Stimulated activated naive CD8-positive, alpha-beta T cell treated with anti-CD3 and anti-CD28 coated beads, Interleukin-15, Interleukin-2, amounts not matched to agents 100 U/mL and 50 U/mL, for 24 hours (primary cell): ENCODE measurements around the gene COL9A3.

Source experiments
- ATAC-seq: fragments of 150-1000 bp; cut with Tn5 transposase; one replicate; pipeline ENCODE4 v1.10.0; 2021
- DNase-seq: peaks from one replicate; pipeline ENCODE4 v3.0.0; 2021

The COL9A3 gene

GRCh38 chr20:62778601-62779416 is 38.0 kb upstream of the COL9A3 start:
- ATAC-seq (no peak), DNase-seq (no peak)

GRCh38 chr20:62779417-62779685 is 37.5 kb upstream of the COL9A3 start:
- ATAC-seq (no peak), DNase-seq (no peak)

- ATAC-seq (no peak), DNase-seq (no peak)
Observed at GRCh38 chr20:62780204-62780603, 36.6 kb upstream of the COL9A3 start.

- DNase-seq (no peak), ATAC-seq (no peak)
Observed at GRCh38 chr20:62780696-62781095, 36.2 kb upstream of the COL9A3 start.

GRCh38 chr20:62782149-62782892 is 34.5 kb upstream of the COL9A3 start:
- ATAC-seq (no peak), DNase-seq (no peak)

GRCh38 chr20:62782893-62783278 is 34.0 kb upstream of the COL9A3 start:
- DNase-seq (no peak), ATAC-seq (no peak)

GRCh38 chr20:62784497-62784896 is 32.4 kb upstream of the COL9A3 start:
- ATAC-seq (no peak), DNase-seq (no peak)

- no peak for ATAC-seq
- no peak for DNase-seq
Observed at GRCh38 chr20:62785393-62785792, 31.5 kb upstream of the COL9A3 start.

- DNase-seq, result no peak
- ATAC-seq, result no peak
Observed at GRCh38 chr20:62786157-62786556, 30.7 kb upstream of the COL9A3 start.

GRCh38 chr20:62787321-62787720 is 29.5 kb upstream of the COL9A3 start:
- ATAC-seq, result no peak

GRCh38 chr20:62787866-62788265 is 29.0 kb upstream of the COL9A3 start:
- DNase-seq (no peak), ATAC-seq (no peak)

More at GRCh38 chr20:62787321-62787720, 29.5 kb upstream of the COL9A3 start:
- DNase-seq, result no peak

- ATAC-seq, result no peak
- no peak for DNase-seq
Observed at GRCh38 chr20:62788607-62789006, 28.2 kb upstream of the COL9A3 start.

- DNase-seq, result no peak
- ATAC-seq, result no peak
Observed at GRCh38 chr20:62790075-62790474, 26.8 kb upstream of the COL9A3 start.

- DNase-seq (peak; percentile 84), ATAC-seq (peak; percentile 28)
Observed at GRCh38 chr20:62791301-62792181, 25.3 kb upstream of the COL9A3 start.

- no peak for ATAC-seq
- no peak for DNase-seq
Observed at GRCh38 chr20:62792182-62792939, 24.5 kb upstream of the COL9A3 start.

GRCh38 chr20:62792940-62793756 is 23.7 kb upstream of the COL9A3 start:
- ATAC-seq (no peak), DNase-seq (peak; percentile 18)

- ATAC-seq (no peak), DNase-seq (no peak)
Observed at GRCh38 chr20:62793757-62794006, 23.2 kb upstream of the COL9A3 start.

GRCh38 chr20:62794007-62794724 is 22.7 kb upstream of the COL9A3 start:
- DNase-seq (peak; percentile 99), ATAC-seq (peak; percentile 79)

GRCh38 chr20:62795023-62795761 is 21.7 kb upstream of the COL9A3 start:
- ATAC-seq (peak; percentile 8), DNase-seq (peak; percentile 82)
